HG02588 (cell line): Measurements from ENCODE around the gene ZNF568.

Experiments used
- ATAC-seq: cut with Tn5 transposase; IDR thresholded peaks from one replicate; pipeline ENCODE4 v1.9.1; 2021; ENCODE audit warnings: mild to moderate bottlenecking, moderate library complexity; ENCODE audit not compliant: unreplicated experiment

ZNF568 gene

GRCh38 chr19:36997843-36998235 lies 81.7 kb downstream of the ZNF568 start:
- ATAC-seq, result no peak

GRCh38 chr19:36999313-36999712 lies 83.2 kb downstream of the ZNF568 start:
- no peak for ATAC-seq

- no peak for ATAC-seq
Observed at GRCh38 chr19:37007587-37008220, 91.6 kb downstream of the ZNF568 start.

GRCh38 chr19:37009871-37010270 lies 93.7 kb downstream of the ZNF568 start:
- no peak for ATAC-seq

- ATAC-seq, result no peak
Observed at GRCh38 chr19:37012093-37012745, 96.1 kb downstream of the ZNF568 start.

- ATAC-seq, result no peak
Observed at GRCh38 chr19:37014456-37014855, 98.3 kb downstream of the ZNF568 start.

- ATAC-seq, result no peak
Observed at GRCh38 chr19:37045140-37045539, 129.0 kb downstream of the ZNF568 start.
